ENCODE data around the gene PTPRN2. TPM values are rescaled to one million over a fixed set of nuclear protein-coding genes. Genes with fewer than 3 reads are reported as not detected.

The PTPRN2 gene
- total RNA-seq, 1 experiment from 2014 or later: 2.1 TPM

DNA sequence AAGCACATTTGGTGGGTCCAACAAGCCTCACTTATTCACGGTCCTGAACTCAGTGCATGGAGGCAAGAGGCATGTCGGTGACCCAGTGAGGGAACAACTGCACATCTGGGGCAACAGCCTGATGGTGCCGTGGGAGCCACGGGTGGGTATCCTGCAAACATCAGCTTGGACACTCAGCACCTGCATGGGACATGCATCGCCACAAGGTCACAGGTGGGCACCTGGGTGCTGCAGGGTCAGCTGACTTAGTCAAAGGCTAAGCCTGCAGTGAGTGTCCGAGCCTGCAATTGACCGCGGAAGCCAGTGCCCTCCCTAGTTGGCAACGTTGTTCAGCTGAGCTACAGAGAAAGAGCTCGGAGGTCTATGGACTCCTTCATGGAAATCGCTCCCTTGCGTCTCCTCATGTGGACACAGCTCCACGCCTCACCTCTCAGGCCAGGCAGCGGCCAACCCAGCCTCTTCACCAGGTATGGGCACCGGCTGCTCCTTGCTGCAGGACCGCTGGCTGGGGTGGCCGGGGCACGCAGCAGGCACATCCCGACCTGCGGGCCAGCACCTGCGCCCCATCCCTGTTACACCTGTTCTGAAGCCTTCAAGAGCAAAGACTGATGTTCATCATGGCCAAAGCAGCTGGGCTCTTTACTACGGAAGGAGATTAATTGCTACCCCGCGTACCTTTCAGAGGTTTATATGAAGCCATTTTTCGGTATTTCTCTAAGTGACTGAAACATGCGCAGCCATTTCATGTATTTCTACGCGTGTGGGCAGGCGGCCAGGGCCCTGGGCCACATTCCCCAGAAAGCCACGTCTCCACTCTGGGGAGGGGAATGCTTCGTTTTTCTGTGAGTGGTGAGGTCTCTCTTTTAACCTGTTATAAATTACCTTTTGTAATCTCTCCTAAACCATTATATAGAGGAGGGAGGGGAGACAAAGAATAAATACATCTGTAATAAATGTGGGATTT, 870.1 kb downstream of the PTPRN2 start:
- no peak overlapping the region for H3K4me2 ChIP-seq (ENCODE audit: low read length)
- no peak overlapping the region for H3K4me3 ChIP-seq (replicated peaks in 1 of 2; ENCODE audit: low read depth in 1 of 2, low read length in 2 of 2)
- TF ChIP-seq RAD21 (IDR thresholded peaks at IDR 0.05; ENCODE audit: low read depth) (no peak), YY1 (IDR thresholded peaks at IDR 0.05; ENCODE audit: extremely low read depth, insufficient replicate concordance, low read depth, low read length) (no peak), ZNF274 (IDR thresholded peaks at IDR 0.05; ENCODE audit: low read depth, low read length) (no peak), EZH2 (IDR thresholded peaks at IDR 0.05) (no peak), EGR1 (IDR thresholded peaks at IDR 0.05; ENCODE audit: low read depth) (no peak), ATF3 (IDR thresholded peaks at IDR 0.05) (no peak), CBX3 (IDR thresholded peaks at IDR 0.05; ENCODE audit: low read depth) (no peak), SP1 (IDR thresholded peaks at IDR 0.05; ENCODE audit: low read depth) (no peak), CEBPB (IDR thresholded peaks at IDR 0.05; ENCODE audit: low read depth) (no peak), SRF (IDR thresholded peaks at IDR 0.05; ENCODE audit: low read depth) (no peak), ZFX (IDR thresholded peaks at IDR 0.05) (no peak), POLR2AphosphoS5 (IDR thresholded peaks at IDR 0.05; ENCODE audit: low read depth, low read length) (no peak), SIN3A (IDR thresholded peaks at IDR 0.05; ENCODE audit: low read depth) (no peak), ELF1 (IDR thresholded peaks at IDR 0.05; ENCODE audit: borderline replicate concordance, low read depth) (no peak), POLR2A (IDR thresholded peaks at IDR 0.05; ENCODE audit: borderline replicate concordance, extremely low read depth, insufficient read depth, insufficient read length) (no peak)
- TF ChIP-seq, protein P1, sequence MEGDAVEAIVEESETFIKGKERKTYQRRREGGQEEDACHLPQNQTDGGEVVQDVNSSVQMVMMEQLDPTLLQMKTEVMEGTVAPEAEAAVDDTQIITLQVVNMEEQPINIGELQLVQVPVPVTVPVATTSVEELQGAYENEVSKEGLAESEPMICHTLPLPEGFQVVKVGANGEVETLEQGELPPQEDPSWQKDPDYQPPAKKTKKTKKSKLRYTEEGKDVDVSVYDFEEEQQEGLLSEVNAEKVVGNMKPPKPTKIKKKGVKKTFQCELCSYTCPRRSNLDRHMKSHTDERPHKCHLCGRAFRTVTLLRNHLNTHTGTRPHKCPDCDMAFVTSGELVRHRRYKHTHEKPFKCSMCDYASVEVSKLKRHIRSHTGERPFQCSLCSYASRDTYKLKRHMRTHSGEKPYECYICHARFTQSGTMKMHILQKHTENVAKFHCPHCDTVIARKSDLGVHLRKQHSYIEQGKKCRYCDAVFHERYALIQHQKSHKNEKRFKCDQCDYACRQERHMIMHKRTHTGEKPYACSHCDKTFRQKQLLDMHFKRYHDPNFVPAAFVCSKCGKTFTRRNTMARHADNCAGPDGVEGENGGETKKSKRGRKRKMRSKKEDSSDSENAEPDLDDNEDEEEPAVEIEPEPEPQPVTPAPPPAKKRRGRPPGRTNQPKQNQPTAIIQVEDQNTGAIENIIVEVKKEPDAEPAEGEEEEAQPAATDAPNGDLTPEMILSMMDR (IDR thresholded peaks at IDR 0.05 in 2 of 3, conservative IDR thresholded peaks at IDR 0.05 in 1 of 3; ENCODE audit: borderline replicate concordance in 1 of 3, insufficient read depth in 1 of 3, low read depth in 2 of 3, low read length in 2 of 3): no peak
- TF ChIP-seq, protein P2, sequence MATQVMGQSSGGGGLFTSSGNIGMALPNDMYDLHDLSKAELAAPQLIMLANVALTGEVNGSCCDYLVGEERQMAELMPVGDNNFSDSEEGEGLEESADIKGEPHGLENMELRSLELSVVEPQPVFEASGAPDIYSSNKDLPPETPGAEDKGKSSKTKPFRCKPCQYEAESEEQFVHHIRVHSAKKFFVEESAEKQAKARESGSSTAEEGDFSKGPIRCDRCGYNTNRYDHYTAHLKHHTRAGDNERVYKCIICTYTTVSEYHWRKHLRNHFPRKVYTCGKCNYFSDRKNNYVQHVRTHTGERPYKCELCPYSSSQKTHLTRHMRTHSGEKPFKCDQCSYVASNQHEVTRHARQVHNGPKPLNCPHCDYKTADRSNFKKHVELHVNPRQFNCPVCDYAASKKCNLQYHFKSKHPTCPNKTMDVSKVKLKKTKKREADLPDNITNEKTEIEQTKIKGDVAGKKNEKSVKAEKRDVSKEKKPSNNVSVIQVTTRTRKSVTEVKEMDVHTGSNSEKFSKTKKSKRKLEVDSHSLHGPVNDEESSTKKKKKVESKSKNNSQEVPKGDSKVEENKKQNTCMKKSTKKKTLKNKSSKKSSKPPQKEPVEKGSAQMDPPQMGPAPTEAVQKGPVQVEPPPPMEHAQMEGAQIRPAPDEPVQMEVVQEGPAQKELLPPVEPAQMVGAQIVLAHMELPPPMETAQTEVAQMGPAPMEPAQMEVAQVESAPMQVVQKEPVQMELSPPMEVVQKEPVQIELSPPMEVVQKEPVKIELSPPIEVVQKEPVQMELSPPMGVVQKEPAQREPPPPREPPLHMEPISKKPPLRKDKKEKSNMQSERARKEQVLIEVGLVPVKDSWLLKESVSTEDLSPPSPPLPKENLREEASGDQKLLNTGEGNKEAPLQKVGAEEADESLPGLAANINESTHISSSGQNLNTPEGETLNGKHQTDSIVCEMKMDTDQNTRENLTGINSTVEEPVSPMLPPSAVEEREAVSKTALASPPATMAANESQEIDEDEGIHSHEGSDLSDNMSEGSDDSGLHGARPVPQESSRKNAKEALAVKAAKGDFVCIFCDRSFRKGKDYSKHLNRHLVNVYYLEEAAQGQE (IDR thresholded peaks at IDR 0.05; ENCODE audit: low read depth): no peak
- H3K9me3 ChIP-seq (ENCODE audit: control insufficient read depth in 1 of 2, insufficient read depth in 1 of 2, low read depth in 1 of 2, low read length in 2 of 2): no peaks in the 10 kb centered on the region
- ChIA-PET POLR2A (no interaction called here), RAD21 (ENCODE audit: low non-redundant PET in 1 of 2, low total read pairs in 2 of 2, uncharacterized antibody in 2 of 2, unreplicated experiment in 2 of 2) (no interaction called here), CTCF (no interaction called here)
- H3K9me2 ChIP-seq (ENCODE audit: insufficient read depth): no peaks in the 10 kb centered on the region
- no peak for ATAC-seq
- no peaks in the 10 kb centered on the region for H3K36me3 ChIP-seq (ENCODE audit: control insufficient read depth in 1 of 2, insufficient read depth in 2 of 2, low read length in 2 of 2)
- intact Hi-C loops (cut with micrococcal nuclease): no loop called here
- no TSS peak for BruUV-seq (replicated peaks)
- no peak for DNase-seq (ENCODE audit: low read depth, low spot score)
- H3K4me1 ChIP-seq (ENCODE audit: control insufficient read depth in 1 of 2, insufficient read depth in 2 of 2, low read length in 2 of 2): no peaks in the 10 kb centered on the region
- no peak overlapping the region for H3K27ac ChIP-seq (ENCODE audit: low read depth, low read length)
- H3K27me3 ChIP-seq (ENCODE audit: insufficient read depth, low read length): no peaks in the 10 kb centered on the region
- no peak overlapping the region for H2AFZ ChIP-seq (ENCODE audit: low read depth, low read length, poor library complexity, severe bottlenecking)
- H3K9ac ChIP-seq (ENCODE audit: low read length): no peak overlapping the region
- H3K79me2 ChIP-seq (ENCODE audit: insufficient read depth, low read length): no peaks in the 10 kb centered on the region
- no peaks in the 10 kb centered on the region for H4K20me1 ChIP-seq (ENCODE audit: insufficient read depth)
